Measurements from ENCODE around the gene TASP1.

GRCh38 chr20:13353261-13353945, 285.3 kb downstream of the TASP1 start:
- TF ChIP-seq ZFX (IDR thresholded peaks at IDR 0.05; ENCODE audit: borderline replicate concordance) (no peak), CTCF (IDR thresholded peaks at IDR 0.05) (no peak)
